ENCODE measurements around the gene RRAD.
"Not testable (repeated sequence)": the region's sequence is repeated elsewhere in the genome, so short reads cannot be mapped to it uniquely, and the experiment has no call there.

The RRAD gene

DNA sequence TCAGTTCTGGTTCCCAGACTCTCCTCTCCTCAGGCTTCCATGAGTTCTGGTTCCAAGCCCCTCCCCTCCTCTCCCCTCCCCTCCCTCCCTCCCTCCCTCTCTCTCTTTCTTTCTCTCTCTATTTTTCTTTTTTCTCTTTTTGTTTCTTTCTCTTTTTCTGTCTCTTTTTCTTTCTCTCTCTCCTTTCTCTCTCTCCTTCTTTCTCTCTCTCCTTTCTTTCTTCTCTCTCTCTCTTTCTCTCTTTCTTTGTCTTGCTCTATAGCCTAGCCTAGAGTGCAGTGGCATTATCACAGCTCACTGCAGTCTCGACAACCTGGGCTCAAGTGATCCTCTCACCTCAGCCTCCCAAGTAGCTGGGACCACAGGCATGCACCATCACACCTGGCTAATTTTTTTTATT, 34.9 kb upstream of the RRAD start:
- H3K4me3 ChIP-seq (ENCODE audit: low read depth, low read length), result no peak overlapping the region
- H3K36me3 ChIP-seq (ENCODE audit: insufficient read depth, low read length), result no peaks in the 10 kb centered on the region
- H3K4me1 ChIP-seq (ENCODE audit: control insufficient read depth, insufficient read depth, low read length, unreplicated experiment), result no peaks in the 10 kb centered on the region
- no peaks in the 10 kb centered on the region for H3K79me2 ChIP-seq (ENCODE audit: control insufficient read depth, insufficient read depth, low read length, unreplicated experiment)
- peaks cover 3% of the 10 kb centered on the region; the same call in 1 of the 2 replicates for H3K27me3 ChIP-seq (ENCODE audit: insufficient read depth, low read length)
- H2AFZ ChIP-seq (ENCODE audit: low read length, unreplicated experiment), result no peak overlapping the region
- no peak overlapping the region for H3K27ac ChIP-seq (ENCODE audit: low read depth, low read length)

DNA sequence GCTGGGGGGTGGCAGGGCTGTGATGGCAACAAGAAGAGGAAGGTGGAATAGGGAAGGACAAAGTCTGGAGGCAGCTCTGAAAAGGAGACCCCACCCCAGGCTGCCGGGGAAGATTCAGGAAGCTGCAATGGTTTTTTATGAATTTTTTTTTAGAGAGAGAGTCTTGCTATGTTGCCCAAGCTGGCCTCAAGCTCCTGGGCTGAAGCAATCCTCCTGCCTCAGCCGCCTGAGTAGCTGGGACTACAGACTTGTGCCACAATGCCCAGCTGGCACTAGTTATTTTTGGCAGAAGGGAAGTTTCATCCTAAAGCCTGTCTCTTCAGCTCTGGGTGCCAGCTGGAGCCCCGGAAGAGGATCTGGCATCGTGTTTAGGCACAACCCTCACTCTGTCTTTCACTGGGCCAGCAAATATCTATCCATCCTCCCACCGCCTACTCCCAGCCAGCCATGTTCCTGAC, 34.4 kb upstream of the RRAD start:
- Histone ChIP-seq H3K4me3 (ENCODE audit: low read depth, low read length) (no peak overlapping the region), H2AFZ (ENCODE audit: low read length, unreplicated experiment) (no peak overlapping the region), H3K27ac (ENCODE audit: low read depth, low read length) (no peak overlapping the region), H3K79me2 (ENCODE audit: control insufficient read depth, insufficient read depth, low read length, unreplicated experiment) (no peaks in the 10 kb centered on the region), H3K36me3 (ENCODE audit: insufficient read depth, low read length) (no peaks in the 10 kb centered on the region), H3K27me3 (ENCODE audit: insufficient read depth, low read length) (peaks cover 3% of the 10 kb centered on the region; the same call in 1 of the 2 replicates), H3K4me1 (ENCODE audit: control insufficient read depth, insufficient read depth, low read length, unreplicated experiment) (no peaks in the 10 kb centered on the region)

DNA sequence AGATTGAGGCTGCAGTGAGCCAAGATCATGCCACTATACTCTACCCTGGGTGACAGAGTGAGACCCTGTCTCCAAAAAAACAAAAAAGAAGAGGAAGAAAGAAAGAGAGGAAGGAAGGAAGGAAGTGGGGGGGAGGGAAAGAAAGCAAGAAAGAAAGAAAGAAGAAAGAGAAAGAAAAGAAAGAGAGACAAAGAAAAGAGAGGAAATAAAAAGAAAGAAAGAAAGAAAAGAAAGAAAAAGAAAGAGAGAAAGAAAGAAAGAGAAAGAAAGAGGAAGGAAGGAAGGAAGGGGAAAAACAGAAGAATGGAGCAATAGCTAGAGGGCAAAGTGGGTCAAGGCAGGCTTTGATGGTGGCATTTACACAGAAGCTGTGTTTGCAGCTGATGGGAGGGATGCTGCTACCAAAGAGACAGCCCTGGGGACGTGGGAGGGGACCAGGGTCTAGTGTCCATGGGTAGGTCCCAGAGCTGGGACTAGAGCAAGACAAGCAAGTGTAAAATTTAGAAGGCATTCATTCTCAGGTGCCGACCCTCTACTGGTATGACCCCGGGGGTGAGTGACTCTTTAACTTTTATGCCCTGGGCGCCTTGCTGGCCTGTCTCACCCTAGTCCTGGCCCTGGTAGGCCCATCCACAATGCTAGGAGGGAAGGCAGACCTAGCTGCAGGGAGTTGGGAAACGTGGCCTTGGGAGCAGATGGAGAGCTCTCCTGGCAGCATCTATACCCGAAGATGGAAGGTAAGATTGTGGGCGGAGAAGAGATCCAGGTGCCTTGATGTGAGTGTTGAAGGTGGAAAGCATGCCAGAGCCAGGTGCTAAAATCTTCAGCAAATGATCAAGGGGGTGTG, 33.7 kb upstream of the RRAD start:
- Histone ChIP-seq H3K4me1 (ENCODE audit: control insufficient read depth, insufficient read depth, low read length, unreplicated experiment) (no peaks in the 10 kb centered on the region), H2AFZ (ENCODE audit: low read length, unreplicated experiment) (no peak overlapping the region), H3K27me3 (ENCODE audit: insufficient read depth, low read length) (peaks cover 3% of the 10 kb centered on the region; the same call in 1 of the 2 replicates), H3K27ac (ENCODE audit: low read depth, low read length) (no peak overlapping the region), H3K36me3 (ENCODE audit: insufficient read depth, low read length) (no peaks in the 10 kb centered on the region), H3K4me3 (ENCODE audit: low read depth, low read length) (no peak overlapping the region), H3K79me2 (ENCODE audit: control insufficient read depth, insufficient read depth, low read length, unreplicated experiment) (no peaks in the 10 kb centered on the region)

DNA sequence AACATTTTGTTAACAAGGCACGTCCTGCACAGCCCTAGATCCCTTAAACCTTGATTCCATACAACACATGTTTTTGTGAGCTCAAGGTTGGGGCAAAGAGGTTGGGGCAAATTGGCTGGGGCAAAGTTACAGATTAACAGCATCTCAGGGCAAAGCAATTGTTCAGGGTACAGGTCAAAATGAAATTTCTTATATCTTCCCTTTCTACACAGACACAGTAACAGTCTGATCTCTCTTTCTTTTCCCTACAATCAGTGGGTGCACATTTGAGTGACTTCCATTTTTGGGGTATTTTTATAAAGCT, 30.8 kb upstream of the RRAD start:
- H3K36me3 ChIP-seq (ENCODE audit: insufficient read depth, low read length); H3K4me3 ChIP-seq (ENCODE audit: low read depth, low read length); H2AFZ ChIP-seq (ENCODE audit: low read length, unreplicated experiment); H3K27ac ChIP-seq (ENCODE audit: low read depth, low read length); H3K79me2 ChIP-seq (ENCODE audit: control insufficient read depth, insufficient read depth, low read length, unreplicated experiment); H3K4me1 ChIP-seq (ENCODE audit: control insufficient read depth, insufficient read depth, low read length, unreplicated experiment); H3K27me3 ChIP-seq (ENCODE audit: insufficient read depth, low read length): not testable (repeated sequence)

DNA sequence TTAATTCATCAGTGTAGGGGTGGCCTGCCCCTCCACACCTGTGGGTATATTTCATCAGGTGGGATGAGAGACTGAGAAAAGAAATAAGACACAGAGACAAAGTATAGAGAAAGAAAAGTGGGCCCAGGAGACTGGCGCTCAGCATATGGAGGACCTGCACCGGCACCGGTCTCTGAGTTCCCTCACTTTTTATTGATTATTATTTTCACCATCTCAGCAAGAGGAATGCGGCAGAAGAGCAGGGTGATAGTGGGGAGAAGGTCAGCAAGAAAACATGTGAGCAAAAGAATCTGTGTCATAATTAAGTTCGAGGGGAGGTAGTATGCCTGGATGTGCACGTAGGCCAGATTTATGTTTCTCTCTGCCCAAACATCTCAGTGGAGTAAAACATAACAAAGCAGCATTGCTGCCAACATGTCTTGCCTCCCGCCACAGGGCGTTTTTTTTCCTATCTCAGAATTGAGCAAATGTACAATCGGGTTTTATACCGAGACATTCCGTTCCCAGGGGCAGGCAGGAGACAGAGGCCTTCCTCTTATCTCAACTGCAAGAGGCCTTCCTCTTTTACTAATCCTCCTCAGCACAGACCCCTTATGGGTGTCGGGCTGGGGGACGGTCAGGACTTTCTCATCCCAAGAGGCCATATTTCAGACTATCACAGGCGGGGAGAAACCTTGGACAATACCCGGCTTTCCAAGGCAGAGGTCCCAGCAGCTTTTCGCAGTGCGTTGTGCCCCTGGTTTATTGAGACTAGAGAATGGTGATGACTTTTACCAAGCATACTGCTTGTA, 30.2 kb upstream of the RRAD start:
- not testable (repeated sequence) for H3K4me3 ChIP-seq (ENCODE audit: low read depth, low read length); H3K79me2 ChIP-seq (ENCODE audit: control insufficient read depth, insufficient read depth, low read length, unreplicated experiment); H3K27ac ChIP-seq (ENCODE audit: low read depth, low read length); H3K36me3 ChIP-seq (ENCODE audit: insufficient read depth, low read length); H3K4me1 ChIP-seq (ENCODE audit: control insufficient read depth, insufficient read depth, low read length, unreplicated experiment); H2AFZ ChIP-seq (ENCODE audit: low read length, unreplicated experiment); H3K27me3 ChIP-seq (ENCODE audit: insufficient read depth, low read length)

DNA sequence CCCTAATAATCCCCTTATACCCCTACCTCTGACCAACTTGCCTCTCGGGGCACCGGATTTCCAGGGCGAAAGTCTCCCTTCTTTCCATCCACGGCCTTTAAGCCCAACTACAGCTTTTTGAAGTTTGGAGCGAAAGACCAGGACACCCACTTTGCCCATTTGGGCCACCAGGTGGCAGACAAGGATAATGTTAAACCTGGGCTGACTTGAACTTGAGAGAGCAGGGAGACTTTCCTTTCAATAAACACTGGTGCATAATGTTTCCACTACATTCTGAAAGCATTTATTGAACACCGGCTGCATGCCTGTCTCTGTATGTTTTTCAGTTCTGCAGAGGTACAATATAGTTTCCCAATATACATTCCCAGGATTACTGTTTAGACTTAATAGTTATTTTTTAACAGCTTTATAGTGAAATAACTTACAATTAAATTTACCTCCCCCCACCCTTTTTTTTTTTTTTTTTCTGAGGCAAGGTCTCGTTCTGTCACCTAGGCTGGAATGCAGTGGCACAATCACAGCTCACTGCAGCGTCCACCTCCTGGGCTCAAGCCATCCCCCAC, 28.8 kb upstream of the RRAD start:
- no peak overlapping the region for H3K27ac ChIP-seq (ENCODE audit: low read depth, low read length)
- no peaks in the 10 kb centered on the region for H3K36me3 ChIP-seq (ENCODE audit: insufficient read depth, low read length)
- H3K27me3 ChIP-seq (ENCODE audit: insufficient read depth, low read length), result peaks cover 3% of the 10 kb centered on the region; the same call in 1 of the 2 replicates
- H3K4me3 ChIP-seq (ENCODE audit: low read depth, low read length), result no peak overlapping the region
- H2AFZ ChIP-seq (ENCODE audit: low read length, unreplicated experiment), result no peak overlapping the region
- H3K4me1 ChIP-seq (ENCODE audit: control insufficient read depth, insufficient read depth, low read length, unreplicated experiment), result no peaks in the 10 kb centered on the region
- no peaks in the 10 kb centered on the region for H3K79me2 ChIP-seq (ENCODE audit: control insufficient read depth, insufficient read depth, low read length, unreplicated experiment)

DNA sequence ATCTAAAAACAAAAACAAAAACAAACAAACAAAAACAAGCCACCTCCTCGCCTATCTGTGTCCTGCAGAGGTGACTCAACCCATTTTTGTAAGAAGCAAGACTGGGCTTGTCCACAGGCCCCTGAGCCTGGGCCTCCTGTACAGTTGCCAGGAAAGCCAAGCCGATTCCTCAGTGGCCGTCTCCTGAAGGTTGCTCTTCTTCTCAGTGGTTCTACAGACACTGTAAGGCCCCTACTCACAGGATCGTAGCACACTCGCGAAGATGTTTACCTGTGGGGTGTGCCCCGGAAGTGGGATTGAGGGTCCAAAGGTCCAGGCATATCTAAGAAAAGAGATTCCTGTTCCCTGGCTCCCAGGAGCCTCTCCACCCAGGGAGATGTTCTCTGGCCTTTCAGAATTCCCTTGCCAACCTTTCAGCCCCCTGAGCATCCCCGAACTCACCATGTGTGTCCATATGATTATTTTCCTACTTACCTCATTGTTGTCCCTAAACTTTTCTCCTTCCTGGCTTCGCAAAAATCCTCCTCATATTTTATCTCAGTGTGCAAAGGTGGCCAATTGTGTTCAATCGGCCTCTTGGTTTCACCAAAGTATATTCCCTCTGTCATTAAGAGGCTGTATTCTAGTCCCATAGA, 28.2 kb upstream of the RRAD start:
- H2AFZ ChIP-seq (ENCODE audit: low read length, unreplicated experiment), result no peak overlapping the region
- H3K27ac ChIP-seq (ENCODE audit: low read depth, low read length), result no peak overlapping the region
- H3K4me1 ChIP-seq (ENCODE audit: control insufficient read depth, insufficient read depth, low read length, unreplicated experiment), result no peaks in the 10 kb centered on the region
- H3K27me3 ChIP-seq (ENCODE audit: insufficient read depth, low read length), result peaks cover 3% of the 10 kb centered on the region
- no peak overlapping the region for H3K4me3 ChIP-seq (ENCODE audit: low read depth, low read length)
- no peaks in the 10 kb centered on the region for H3K36me3 ChIP-seq (ENCODE audit: insufficient read depth, low read length)
- H3K79me2 ChIP-seq (ENCODE audit: control insufficient read depth, insufficient read depth, low read length, unreplicated experiment), result no peaks in the 10 kb centered on the region

DNA sequence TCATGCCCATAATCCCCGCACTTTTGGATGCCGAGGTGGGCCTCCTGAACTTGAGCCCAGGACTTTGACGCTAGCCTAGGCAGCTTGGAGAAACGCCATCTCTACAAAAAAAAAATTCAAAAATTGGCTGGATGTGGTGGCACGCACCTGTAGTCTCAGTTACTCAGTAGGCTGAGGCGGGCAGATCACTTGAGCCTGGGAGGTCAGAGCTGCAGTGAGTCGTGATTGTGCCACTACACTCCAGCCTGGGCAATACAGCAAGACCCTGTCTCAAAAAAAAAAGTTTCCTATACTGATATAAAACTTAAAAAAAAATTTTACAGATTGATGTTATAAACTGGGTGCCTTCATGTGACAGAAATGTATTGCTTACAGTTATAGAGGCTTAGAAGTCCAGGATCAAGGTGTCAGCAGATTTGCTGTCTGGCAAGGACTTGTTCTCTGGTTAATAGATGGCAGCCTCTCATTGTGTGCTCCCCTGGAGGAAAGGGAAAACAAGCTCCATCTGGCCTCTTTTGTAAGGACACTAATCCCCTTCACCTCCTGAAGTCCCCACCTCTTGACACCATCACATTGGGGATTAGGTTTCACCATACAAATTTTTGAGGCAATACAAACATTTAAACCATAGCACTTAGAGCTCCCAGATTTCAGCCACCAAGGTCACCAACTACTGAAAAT, 27.2 kb upstream of the RRAD start:
- Histone ChIP-seq H3K27me3 (ENCODE audit: insufficient read depth, low read length) (no peaks in the 10 kb centered on the region; the same call in 1 of the 2 replicates), H3K4me3 (ENCODE audit: low read depth, low read length) (no peak overlapping the region), H3K4me1 (ENCODE audit: control insufficient read depth, insufficient read depth, low read length, unreplicated experiment) (no peaks in the 10 kb centered on the region), H3K79me2 (ENCODE audit: control insufficient read depth, insufficient read depth, low read length, unreplicated experiment) (no peaks in the 10 kb centered on the region), H2AFZ (ENCODE audit: low read length, unreplicated experiment) (no peak overlapping the region), H3K27ac (ENCODE audit: low read depth, low read length) (no peak overlapping the region), H3K36me3 (ENCODE audit: insufficient read depth, low read length) (no peaks in the 10 kb centered on the region)

DNA sequence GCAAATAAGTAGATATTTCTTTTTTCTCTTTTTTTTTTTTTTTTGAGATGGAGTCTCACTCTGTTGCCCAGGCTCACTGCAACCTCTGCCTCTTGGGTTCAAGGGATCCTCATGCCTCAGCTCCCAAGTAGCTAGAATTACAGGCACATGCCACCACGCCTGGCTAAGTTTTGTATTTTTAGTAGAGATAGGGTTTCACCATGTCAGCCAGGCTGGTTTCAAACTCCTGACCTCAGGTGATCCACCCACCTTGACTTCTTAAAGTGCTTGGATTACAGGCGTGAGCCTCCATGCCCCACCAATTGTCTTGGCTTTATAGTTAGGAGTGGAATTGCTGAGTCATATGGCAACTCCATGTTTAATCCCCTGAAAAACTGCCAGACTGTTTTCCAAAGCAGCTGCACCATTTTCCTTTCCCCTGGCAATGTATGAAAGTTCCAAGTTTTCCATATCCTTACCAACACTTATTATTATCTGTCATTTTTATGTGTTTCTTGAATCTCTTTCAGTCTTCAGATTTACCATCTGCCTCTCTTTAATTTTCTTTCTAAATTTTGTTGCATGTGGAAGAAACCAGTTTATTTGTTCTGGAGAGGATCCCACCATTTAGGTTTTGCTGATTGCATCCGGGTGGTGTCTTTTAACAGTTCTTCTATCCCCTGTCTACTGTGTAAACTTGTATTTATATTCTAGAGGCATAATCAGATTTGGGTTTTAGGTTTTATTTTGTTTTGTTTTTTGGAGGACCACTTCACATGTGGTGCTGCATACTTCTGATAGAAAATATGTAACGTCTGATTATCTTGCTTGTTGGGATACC, 25.8 kb upstream of the RRAD start:
- H3K27me3 ChIP-seq (ENCODE audit: insufficient read depth, low read length), result no peaks in the 10 kb centered on the region; the same call in 1 of the 2 replicates
- H3K36me3 ChIP-seq (ENCODE audit: insufficient read depth, low read length), result no peaks in the 10 kb centered on the region
- H3K27ac ChIP-seq (ENCODE audit: low read depth, low read length), result no peak overlapping the region
- H3K4me1 ChIP-seq (ENCODE audit: control insufficient read depth, insufficient read depth, low read length, unreplicated experiment), result no peaks in the 10 kb centered on the region
- H3K4me3 ChIP-seq (ENCODE audit: low read depth, low read length), result no peak overlapping the region
- no peaks in the 10 kb centered on the region for H3K79me2 ChIP-seq (ENCODE audit: control insufficient read depth, insufficient read depth, low read length, unreplicated experiment)
- no peak overlapping the region for H2AFZ ChIP-seq (ENCODE audit: low read length, unreplicated experiment)

All from ACC112 (cell line).